GM18861 (cell line): ENCODE measurements around the gene PAPOLA.
A peak's percentile ranks its signal among the peaks of the same experiment; 100 is the strongest.
"Not testable (repeated sequence)": the region's sequence is repeated elsewhere in the genome, so short reads cannot be mapped to it uniquely, and the experiment has no call there.

Experiments used
- ATAC-seq: cut with Tn5 transposase; IDR thresholded peaks from one replicate; pipeline ENCODE4 v1.9.1; 2021; ENCODE audit not compliant: unreplicated experiment

Gene PAPOLA

GRCh38 chr14:96501740-96502620 is at the start of gene PAPOLA:
Gene PAPOLA (plus strand): TSS chr14:96502382. CDS start chr14:96502593, 211 bp downstream.
- ATAC-seq: peak; percentile 91

GRCh38 chr14:96452684-96453083 is 49.5 kb upstream of the PAPOLA start:
- no peak for ATAC-seq

- no peak for ATAC-seq
Observed at GRCh38 chr14:96455588-96455987, 46.6 kb upstream of the PAPOLA start.

GRCh38 chr14:96459851-96460250 is 42.3 kb upstream of the PAPOLA start:
- no peak for ATAC-seq

GRCh38 chr14:96461950-96462798 is 40.0 kb upstream of the PAPOLA start:
- no peak for ATAC-seq

GRCh38 chr14:96464136-96464535 is 38.0 kb upstream of the PAPOLA start:
- no peak for ATAC-seq

- no peak for ATAC-seq
Observed at GRCh38 chr14:96466918-96467317, 35.3 kb upstream of the PAPOLA start.

- ATAC-seq: no peak
Observed at GRCh38 chr14:96470331-96470730, 31.9 kb upstream of the PAPOLA start.

- not testable (repeated sequence) for ATAC-seq
Observed at GRCh38 chr14:96470967-96471366, 31.2 kb upstream of the PAPOLA start.

- ATAC-seq: no peak
Observed at GRCh38 chr14:96478119-96478518, 24.1 kb upstream of the PAPOLA start.

- no peak for ATAC-seq
Observed at GRCh38 chr14:96479435-96480146, 22.6 kb upstream of the PAPOLA start.

GRCh38 chr14:96481731-96482314 is 20.4 kb upstream of the PAPOLA start:
- ATAC-seq: no peak

GRCh38 chr14:96482986-96483385 is 19.2 kb upstream of the PAPOLA start:
- ATAC-seq: no peak

GRCh38 chr14:96484399-96484798 is 17.8 kb upstream of the PAPOLA start:
- ATAC-seq: no peak

GRCh38 chr14:96486705-96487104 is 15.5 kb upstream of the PAPOLA start:
- peak; percentile 76 for ATAC-seq

- ATAC-seq: no peak
Observed at GRCh38 chr14:96489327-96489726, 12.9 kb upstream of the PAPOLA start.

- no peak for ATAC-seq
Observed at GRCh38 chr14:96493178-96493577, 9.0 kb upstream of the PAPOLA start.

GRCh38 chr14:96494331-96494730 is 7.9 kb upstream of the PAPOLA start:
- no peak for ATAC-seq

- ATAC-seq: peak; percentile 33
Observed at GRCh38 chr14:96497087-96497486, 5.1 kb upstream of the PAPOLA start.

- no peak for ATAC-seq
Observed at GRCh38 chr14:96497586-96497985, 4.6 kb upstream of the PAPOLA start.

- ATAC-seq: no peak
Observed at GRCh38 chr14:96501217-96501739, 904 bp upstream of the PAPOLA start.
